LNCAP (cell line): ENCODE results near the gene HHATL.

Source experiments
- CTCF ChIP-seq: fragments of 450-650 bp; IDR thresholded peaks from 2 replicates; pipeline ENCODE4 v1.5.1; 2017; ENCODE audit warnings: mild to moderate bottlenecking

HHATL gene

GRCh38 chr3:42739401-42740158 is 37.0 kb upstream of the HHATL start:
- TF ChIP-seq CTCF: no peak

GRCh38 chr3:42736531-42736930 is 33.9 kb upstream of the HHATL start:
- no peak for TF ChIP-seq CTCF

GRCh38 chr3:42736081-42736480 is 33.5 kb upstream of the HHATL start:
- no peak for TF ChIP-seq CTCF

- no peak for TF ChIP-seq CTCF
Observed at GRCh38 chr3:42735615-42736014, 33.0 kb upstream of the HHATL start.

GRCh38 chr3:42735019-42735418 is 32.4 kb upstream of the HHATL start:
- no peak for TF ChIP-seq CTCF

- no peak for TF ChIP-seq CTCF
Observed at GRCh38 chr3:42734263-42734860, 31.8 kb upstream of the HHATL start.

GRCh38 chr3:42733501-42734262 is 31.1 kb upstream of the HHATL start:
- TF ChIP-seq CTCF: no peak
